Duodenal mucosa (tissue), 2 donors: Measurements from ENCODE around the gene ANGPTL2.

Experiments
- H3K27ac ChIP-seq: one replicate; pipeline ENCODE4 v1.7.0; 2013; ENCODE audit warnings: low read depth, low read length
- H3K27me3 ChIP-seq, 2 donors: one replicate each; pipeline ENCODE4 v1.7.0; 2013; ENCODE audit warnings: low read length in 2 of 2, control low read depth in 1 of 2; ENCODE audit not compliant: insufficient read depth in 2 of 2, control insufficient read depth in 1 of 2
- H3K36me3 ChIP-seq, 2 donors: one replicate each; pipeline ENCODE4 v1.7.0; 2013; ENCODE audit warnings: low read length in 2 of 2, control low read depth in 1 of 2; ENCODE audit not compliant: insufficient read depth in 2 of 2, control insufficient read depth in 1 of 2
- H3K4me1 ChIP-seq, 2 donors: one replicate each; pipeline ENCODE4 v1.7.0; 2013; ENCODE audit warnings: low read length in 2 of 2, control low read depth in 1 of 2; ENCODE audit not compliant: insufficient read depth in 2 of 2, control insufficient read depth in 1 of 2
- H3K4me3 ChIP-seq, 2 donors: one replicate each; pipeline ENCODE4 v1.7.0; 2013; ENCODE audit warnings: low read length in 2 of 2, low read depth in 1 of 2
- H3K9ac ChIP-seq, 2 donors: one replicate each; pipeline ENCODE4 v1.7.0; 2013; ENCODE audit warnings: low read length in 2 of 2, low read depth in 1 of 2
- H3K9me3 ChIP-seq, 2 donors: one replicate each; pipeline ENCODE4 v1.7.0; 2013; ENCODE audit warnings: low read length in 2 of 2, control low read depth in 1 of 2; ENCODE audit not compliant: control insufficient read depth in 1 of 2

The ANGPTL2 gene

DNA sequence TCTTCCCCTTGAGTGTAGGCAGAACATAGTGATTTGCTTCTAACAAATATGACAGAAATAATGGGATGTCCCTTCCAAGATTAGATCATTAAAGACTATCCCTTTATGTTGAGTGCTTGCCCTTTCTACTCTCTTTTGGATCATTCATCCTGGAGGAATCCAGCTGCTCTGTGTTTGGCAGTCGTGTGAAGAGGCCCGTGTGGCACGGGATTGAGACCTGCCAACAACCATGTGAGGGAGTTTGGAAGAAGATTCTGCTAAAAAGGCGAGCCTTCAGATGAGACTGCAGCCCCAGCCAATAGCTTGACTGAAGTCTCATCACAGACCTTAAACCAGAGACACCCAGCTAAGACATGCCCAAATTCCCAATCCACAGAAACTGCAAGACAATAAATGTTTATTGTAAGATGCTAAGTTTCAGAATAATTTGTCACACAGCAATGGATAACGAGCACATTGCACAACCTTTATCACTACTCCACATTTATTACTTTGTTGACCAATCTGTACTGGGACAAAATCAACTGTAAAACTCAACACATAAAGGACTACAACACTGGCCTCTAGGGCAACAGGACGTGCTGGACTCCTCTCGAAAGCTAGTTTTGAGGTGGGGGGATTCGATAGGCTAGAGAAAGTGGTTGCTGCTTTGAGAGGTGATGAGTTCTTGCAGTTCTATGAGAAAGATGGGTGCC is 42.8 kb downstream of the ANGPTL2 start:
- Histone ChIP-seq H3K9me3 (no peaks in the 10 kb centered on the region), H3K27me3 (no peaks in the 10 kb centered on the region), H3K27ac (no peak overlapping the region), H3K9ac (no peak overlapping the region), H3K4me3 (no peak overlapping the region), H3K36me3 (peaks cover 0 to 20% of the 10 kb centered on the region in 2 donors), H3K4me1 (no peaks in the 10 kb centered on the region)

DNA sequence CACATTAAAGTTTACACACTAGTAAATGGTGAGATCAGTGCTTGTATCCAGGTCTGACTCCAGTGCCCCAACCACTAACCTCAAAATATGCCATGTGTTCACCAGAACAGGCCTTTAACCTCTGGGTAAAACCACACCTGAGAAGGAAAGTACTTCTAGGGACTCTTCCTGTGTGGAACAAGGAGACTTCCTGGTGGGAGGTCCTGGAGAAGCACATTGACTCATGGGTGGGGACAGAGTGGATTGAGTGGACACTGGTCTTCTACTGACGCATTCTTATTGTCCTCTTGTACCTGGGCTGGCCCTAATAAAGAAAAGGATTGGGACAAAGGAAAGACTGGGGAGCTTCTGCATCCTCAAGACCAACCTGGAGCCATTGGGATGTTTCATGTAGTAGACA is 43.4 kb downstream of the ANGPTL2 start:
- no peaks in the 10 kb centered on the region for H3K9me3 ChIP-seq
- no peaks in the 10 kb centered on the region for H3K4me1 ChIP-seq
- H3K36me3 ChIP-seq: peaks cover 0 to 20% of the 10 kb centered on the region in 2 donors
- no peaks in the 10 kb centered on the region for H3K27me3 ChIP-seq
- H3K4me3 ChIP-seq: no peak overlapping the region
- no peak overlapping the region for H3K9ac ChIP-seq
- H3K27ac ChIP-seq: no peak overlapping the region

DNA sequence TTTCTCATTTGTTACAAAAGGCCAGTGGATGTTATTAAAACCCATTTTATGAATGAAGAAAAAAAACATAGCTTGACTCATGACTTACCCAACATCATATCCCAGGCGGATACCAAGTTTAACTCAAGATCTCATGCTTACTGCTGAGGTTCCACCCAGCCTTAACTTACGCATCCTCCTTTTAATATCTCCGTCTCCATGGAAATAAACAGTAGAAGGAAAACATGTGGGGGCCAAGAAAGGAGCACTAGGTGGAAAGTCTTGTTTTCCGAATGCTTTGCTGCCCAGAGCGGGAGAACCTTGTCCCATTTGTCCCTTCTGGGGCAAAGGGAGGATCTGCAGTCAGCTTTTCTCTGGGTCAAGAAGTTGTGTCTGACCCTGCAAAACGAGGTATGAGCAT is 44.1 kb downstream of the ANGPTL2 start:
- H3K4me3 ChIP-seq: no peak overlapping the region
- no peaks in the 10 kb centered on the region for H3K9me3 ChIP-seq
- peaks cover 0 to 20% of the 10 kb centered on the region in 2 donors for H3K36me3 ChIP-seq
- no peaks in the 10 kb centered on the region for H3K27me3 ChIP-seq
- H3K4me1 ChIP-seq: no peaks in the 10 kb centered on the region
- no peak overlapping the region for H3K9ac ChIP-seq
- no peak overlapping the region for H3K27ac ChIP-seq

GRCh38 chr9:127077644-127077946 is 44.8 kb downstream of the ANGPTL2 start:
- no peak overlapping the region for H3K27ac ChIP-seq
- no peaks in the 10 kb centered on the region for H3K9me3 ChIP-seq
- peaks cover 0 to 20% of the 10 kb centered on the region in 2 donors for H3K36me3 ChIP-seq
- H3K4me1 ChIP-seq: no peaks in the 10 kb centered on the region
- no peak overlapping the region for H3K4me3 ChIP-seq
- H3K27me3 ChIP-seq: no peaks in the 10 kb centered on the region
- H3K9ac ChIP-seq: no peak overlapping the region

DNA sequence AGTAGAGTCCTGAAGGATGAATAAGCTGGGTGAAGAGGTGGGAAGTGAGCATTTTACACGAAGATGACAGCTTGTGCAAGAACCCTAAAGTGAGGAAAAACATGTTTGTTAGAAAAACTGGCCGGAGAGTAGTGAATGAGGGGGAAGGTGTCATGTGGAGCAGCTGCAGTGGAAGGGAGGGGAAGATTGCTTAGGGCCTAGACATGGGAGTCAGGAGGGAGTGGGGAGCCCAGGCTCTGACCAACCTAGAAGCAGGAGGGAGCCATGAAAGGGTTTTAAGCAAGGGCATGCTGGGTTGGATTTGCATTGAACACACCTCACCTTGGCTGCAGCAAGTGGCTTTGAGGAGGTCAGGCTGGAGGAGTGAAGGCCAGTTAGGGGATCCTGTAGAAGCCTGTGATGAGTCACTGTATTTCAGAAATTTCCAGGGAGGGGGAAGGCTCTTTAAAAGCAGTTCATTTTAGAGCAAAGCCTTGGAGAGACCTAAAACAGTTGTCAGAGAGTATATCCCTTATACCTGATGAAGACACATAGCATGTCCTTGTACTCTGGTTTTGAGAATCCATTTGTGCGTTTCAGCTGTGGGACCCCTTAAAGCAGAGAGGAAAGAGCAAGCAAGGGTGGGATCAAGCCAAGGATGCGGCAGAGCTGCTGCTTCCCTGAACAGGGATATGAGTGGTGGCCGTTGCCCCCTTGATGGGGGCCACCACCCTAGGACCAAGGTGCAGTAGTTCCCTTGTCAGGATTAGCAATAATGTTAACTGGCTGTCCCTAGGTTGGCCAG is 45.4 kb downstream of the ANGPTL2 start:
- no peak overlapping the region for H3K4me3 ChIP-seq
- peaks cover 0 to 20% of the 10 kb centered on the region in 2 donors for H3K36me3 ChIP-seq
- H3K9me3 ChIP-seq: no peaks in the 10 kb centered on the region
- no peaks in the 10 kb centered on the region for H3K4me1 ChIP-seq
- H3K9ac ChIP-seq: no peak overlapping the region
- H3K27me3 ChIP-seq: no peaks in the 10 kb centered on the region
- H3K27ac ChIP-seq: no peak overlapping the region

DNA sequence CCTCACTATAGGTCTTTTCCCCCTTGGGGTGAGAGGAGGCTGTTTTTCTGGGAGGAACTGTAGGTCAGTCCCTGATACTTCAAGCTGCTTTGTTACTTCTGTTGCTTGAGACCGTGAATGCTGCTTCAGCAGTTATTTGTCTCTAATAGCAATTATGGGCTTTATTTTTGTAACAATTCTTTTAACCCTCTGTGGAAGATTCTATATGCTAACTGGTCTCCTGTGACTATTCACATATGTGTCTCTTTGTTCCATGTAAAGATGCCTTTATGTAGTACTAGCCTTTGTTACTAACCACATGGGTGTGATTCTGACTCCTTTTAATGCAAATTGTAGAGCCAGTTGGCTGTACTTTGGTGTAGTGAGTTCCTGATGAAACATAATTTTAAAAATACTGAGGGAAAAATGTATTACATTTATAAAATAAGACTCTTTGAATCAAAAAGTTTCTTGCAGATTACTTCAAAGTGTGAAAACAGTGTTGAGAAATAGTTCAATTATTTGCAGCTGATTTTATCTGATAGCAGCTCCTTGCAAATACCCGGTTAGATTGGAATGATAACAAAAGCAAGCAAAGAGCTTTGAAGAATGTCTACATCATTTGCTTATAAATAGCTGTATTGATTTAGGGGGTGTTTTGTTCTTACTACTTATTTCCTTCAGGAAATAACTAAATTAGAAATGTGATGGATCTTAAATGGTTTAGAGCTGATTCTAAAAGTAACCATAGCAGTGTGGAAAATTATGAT is 46.6 kb downstream of the ANGPTL2 start:
- no peaks in the 10 kb centered on the region for H3K4me1 ChIP-seq
- H3K27ac ChIP-seq: no peak overlapping the region
- H3K9me3 ChIP-seq: no peaks in the 10 kb centered on the region
- no peak overlapping the region for H3K9ac ChIP-seq
- H3K4me3 ChIP-seq: no peak overlapping the region
- no peaks in the 10 kb centered on the region for H3K27me3 ChIP-seq
- H3K36me3 ChIP-seq: peaks cover 3 to 16% of the 10 kb centered on the region in 2 donors

GRCh38 chr9:127074561-127075548 is 47.6 kb downstream of the ANGPTL2 start:
- H3K9me3 ChIP-seq: no peaks in the 10 kb centered on the region
- no peak overlapping the region for H3K4me3 ChIP-seq
- H3K36me3 ChIP-seq: peaks cover 8 to 15% of the 10 kb centered on the region in 2 donors
- no peak overlapping the region for H3K9ac ChIP-seq
- H3K4me1 ChIP-seq: no peaks in the 10 kb centered on the region
- H3K27ac ChIP-seq: no peak overlapping the region
- H3K27me3 ChIP-seq: no peaks in the 10 kb centered on the region

- Histone ChIP-seq H3K9me3 (no peaks in the 10 kb centered on the region), H3K27me3 (no peaks in the 10 kb centered on the region), H3K36me3 (peaks cover 13 to 19% of the 10 kb centered on the region in 2 donors), H3K4me3 (no peak overlapping the region), H3K9ac (no peak overlapping the region), H3K4me1 (no peaks in the 10 kb centered on the region), H3K27ac (no peak overlapping the region)
Observed at GRCh38 chr9:127067603-127068220, 54.7 kb downstream of the ANGPTL2 start.

GRCh38 chr9:127066851-127067136 is 55.6 kb downstream of the ANGPTL2 start:
- H3K27me3 ChIP-seq: no peaks in the 10 kb centered on the region
- H3K4me1 ChIP-seq: no peaks in the 10 kb centered on the region
- H3K27ac ChIP-seq: no peak overlapping the region
- no peak overlapping the region for H3K4me3 ChIP-seq
- H3K9me3 ChIP-seq: no peaks in the 10 kb centered on the region
- peaks cover 13 to 19% of the 10 kb centered on the region in 2 donors for H3K36me3 ChIP-seq
- H3K9ac ChIP-seq: no peak overlapping the region
